Stimulated activated CD4-positive, alpha-beta T cell treated with anti-CD3 and anti-CD28 coated beads, Interleukin-1b, Interleukin-23, amount 100 ng/mL, for 1 hour (primary cell): Measurements from ENCODE around the gene NEURL3.
"Not testable (repeated sequence)": the region's sequence is repeated elsewhere in the genome, so short reads cannot be mapped to it uniquely, and the experiment has no call there.

Experiments used
- DNase-seq, 2 donors: peaks; one replicate each; pipeline ENCODE4 v3.0.0-alpha.2; 2020; ENCODE audit warnings: low read depth in 2 of 2

Gene NEURL3

GRCh38 chr2:96485751-96486651 lies 19.2 kb downstream of the NEURL3 start:
- peak; percentile 30 to 52 for DNase-seq

GRCh38 chr2:96485350-96485749 lies 19.8 kb downstream of the NEURL3 start:
- no peak for DNase-seq

- DNase-seq, result no peak
Observed at GRCh38 chr2:96484091-96484490, 21.1 kb downstream of the NEURL3 start.

- DNase-seq, result no peak
Observed at GRCh38 chr2:96477458-96477857, 27.7 kb downstream of the NEURL3 start.

- DNase-seq, result no peak
Observed at GRCh38 chr2:96471772-96472171, 33.4 kb downstream of the NEURL3 start.

- DNase-seq, result peak in 1 of 2 donors; percentile 40
Observed at GRCh38 chr2:96470636-96471035, 34.5 kb downstream of the NEURL3 start.

GRCh38 chr2:96470109-96470508 lies 35.0 kb downstream of the NEURL3 start:
- DNase-seq, result no peak

GRCh38 chr2:96468904-96469303 lies 36.3 kb downstream of the NEURL3 start:
- DNase-seq, result no peak

- DNase-seq, result no peak
Observed at GRCh38 chr2:96464651-96465050, 40.5 kb downstream of the NEURL3 start.

GRCh38 chr2:96464061-96464460 lies 41.1 kb downstream of the NEURL3 start:
- DNase-seq, result no peak

- DNase-seq, result no peak
Observed at GRCh38 chr2:96463119-96463518, 42.0 kb downstream of the NEURL3 start.

GRCh38 chr2:96461616-96462015 lies 43.5 kb downstream of the NEURL3 start:
- not testable (repeated sequence) for DNase-seq

GRCh38 chr2:96452053-96452452 lies 53.1 kb downstream of the NEURL3 start:
- DNase-seq, result no peak

- DNase-seq, result no peak
Observed at GRCh38 chr2:96449637-96450036, 55.5 kb downstream of the NEURL3 start.

- DNase-seq, result no peak
Observed at GRCh38 chr2:96449174-96449573, 56.0 kb downstream of the NEURL3 start.

GRCh38 chr2:96447726-96448125 lies 57.4 kb downstream of the NEURL3 start:
- no peak for DNase-seq
